ENCODE data around the gene ACVR1B.
A peak's percentile ranks its signal among the peaks of the same experiment; 100 is the strongest.

ACVR1B gene

GRCh38 chr12:51934080-51934479, 17.4 kb upstream of the ACVR1B start:
- Histone ChIP-seq H3K36me3 (ENCODE audit: control insufficient read depth in 2 of 2, insufficient read depth in 1 of 2, low read length in 2 of 2) (no peaks in the 10 kb centered on the region), H3K4me1 (ENCODE audit: control insufficient read depth, insufficient read depth, low read length) (no peaks in the 10 kb centered on the region), H3K9me3 (ENCODE audit: control insufficient read depth, insufficient read depth, low read depth, low read length) (no peaks in the 10 kb centered on the region), H3K27ac (ENCODE audit: extremely low read depth, low read depth, low read length) (no peak overlapping the region), H3K4me3 (ENCODE audit: low read depth, low read length) (no peak overlapping the region)
- CTCF ChIA-PET = interaction anchor here (0.6 to 1.7 kb wide), 4 partner anchors 11 to 1871 kb away, joined by 3 to 7 read pairs (median 4); no protein-coding TSS in a partner anchor
- POLR2A ChIA-PET = interaction anchor here (0.7 kb wide), 1 partner anchor 135 kb away, joined by 3 read pairs; the partner anchor contains the start of gene ATG101
- TF ChIP-seq ZNF366 (tag by site-specific recombination; conservative IDR thresholded peaks at IDR 0.05) (no peak), ZNF792 (tag by site-specific recombination; IDR thresholded peaks at IDR 0.05) (no peak), ZFHX2 (tag by site-specific recombination; conservative IDR thresholded peaks at IDR 0.05) (peak; percentile 71), EGR2 (tag by site-specific recombination; IDR thresholded peaks at IDR 0.05; ENCODE audit: low read depth) (peak; percentile 68), ZNF664 (tag by site-specific recombination; IDR thresholded peaks at IDR 0.05) (no peak), ZNF133 (tag by site-specific recombination; IDR thresholded peaks at IDR 0.05) (no peak)

GRCh38 chr12:51937926-51938325, 13.6 kb upstream of the ACVR1B start:
- peaks cover 13% of the 10 kb centered on the region for H3K4me1 ChIP-seq (ENCODE audit: control insufficient read depth, insufficient read depth, low read length)
- H3K36me3 ChIP-seq (ENCODE audit: control insufficient read depth in 2 of 2, insufficient read depth in 1 of 2, low read length in 2 of 2) = no peaks in the 10 kb centered on the region
- no peak for TF ChIP-seq ZSCAN30 (tag by site-specific recombination; IDR thresholded peaks at IDR 0.05)
- no peak for TF ChIP-seq ZFP69B (tag by site-specific recombination; IDR thresholded peaks at IDR 0.05)
- TF ChIP-seq PRDM2 (tag by site-specific recombination; IDR thresholded peaks at IDR 0.05; ENCODE audit: borderline replicate concordance) = no peak
- TF ChIP-seq SALL2 (tag by site-specific recombination; IDR thresholded peaks at IDR 0.05; ENCODE audit: borderline replicate concordance) = no peak
- no peak for TF ChIP-seq ZNF423 (tag by site-specific recombination; IDR thresholded peaks at IDR 0.05)
- TF ChIP-seq ZNF571 (tag by site-specific recombination; IDR thresholded peaks at IDR 0.05) = no peak
- no peaks in the 10 kb centered on the region for H3K9me3 ChIP-seq (ENCODE audit: control insufficient read depth, insufficient read depth, low read depth, low read length)
- no peak overlapping the region for H3K4me3 ChIP-seq (ENCODE audit: low read depth, low read length)
- H3K27ac ChIP-seq (ENCODE audit: extremely low read depth, low read depth, low read length) = no peak overlapping the region
- ChIA-PET CTCF (interaction anchor here (0.7 to 0.8 kb wide), 3 partner anchors 14 to 33 kb away, joined by 3 to 4 read pairs (median 3); no protein-coding TSS in a partner anchor), POLR2A (no interaction called here)

- ChIA-PET CTCF (interaction anchor here (0.7 to 2.2 kb wide), 2 partner anchors 16 to 24 kb away, joined by 3 to 5 read pairs; no protein-coding TSS in a partner anchor), POLR2A (no interaction called here)
- TF ChIP-seq ZFHX2 (tag by site-specific recombination; conservative IDR thresholded peaks at IDR 0.05) (peak; percentile 84), ZNF768 (tag by site-specific recombination; IDR thresholded peaks at IDR 0.05) (no peak), EGR2 (tag by site-specific recombination; IDR thresholded peaks at IDR 0.05; ENCODE audit: low read depth) (peak; percentile 65), ZNF585B (tag by site-specific recombination; IDR thresholded peaks at IDR 0.05) (no peak)
- H3K27ac ChIP-seq (ENCODE audit: extremely low read depth, low read depth, low read length) = no peak overlapping the region
- peaks cover 13% of the 10 kb centered on the region for H3K4me1 ChIP-seq (ENCODE audit: control insufficient read depth, insufficient read depth, low read length)
- no peak overlapping the region for H3K4me3 ChIP-seq (ENCODE audit: low read depth, low read length)
- H3K36me3 ChIP-seq (ENCODE audit: control insufficient read depth in 2 of 2, insufficient read depth in 1 of 2, low read length in 2 of 2) = no peaks in the 10 kb centered on the region
- H3K9me3 ChIP-seq (ENCODE audit: control insufficient read depth, insufficient read depth, low read depth, low read length) = no peaks in the 10 kb centered on the region
Observed at GRCh38 chr12:51938726-51939125, 12.8 kb upstream of the ACVR1B start.

Measured in HEK293 (cell line).